ENCODE data around the gene ASPM. TPM values are rescaled to one million over a fixed set of nuclear protein-coding genes. Genes with fewer than 3 reads are reported as not detected.

Gene ASPM
- polyA plus RNA-seq, 1 of the 3 experiments (the other 2 are of a cell fraction) = 3.0 TPM

DNA sequence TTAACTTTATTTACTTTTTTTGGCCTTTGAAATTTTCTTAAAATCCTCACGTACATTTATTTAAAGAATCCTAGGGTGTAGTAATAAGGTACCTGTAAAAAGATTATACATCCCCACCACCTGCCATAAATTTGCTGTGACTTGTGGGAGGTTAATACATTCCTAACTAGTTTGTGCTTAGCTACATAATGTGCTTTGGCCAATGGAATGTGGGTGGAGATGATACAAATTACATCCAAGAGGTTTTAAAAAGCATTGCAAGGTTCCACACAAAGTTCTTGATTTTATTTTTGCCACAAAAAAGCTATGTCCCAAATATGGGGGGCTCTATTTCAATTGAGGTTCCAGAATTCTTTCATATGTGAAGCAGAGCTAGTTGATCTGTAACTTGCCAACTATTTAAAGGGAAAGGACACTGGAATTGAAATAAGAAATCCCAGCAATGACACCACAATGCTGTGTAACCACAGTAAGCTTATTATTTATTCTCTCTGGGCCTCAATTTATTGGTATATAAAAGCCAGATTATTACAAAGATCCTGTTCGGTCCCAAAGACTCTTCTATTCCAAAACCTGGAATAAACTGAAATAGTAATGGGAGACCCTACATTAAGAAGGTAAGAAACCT, 15.7 kb downstream of the ASPM start:
- Histone ChIP-seq H3K36me3 (replicated peaks in 1 of 2; ENCODE audit: control insufficient read depth in 1 of 2, insufficient read depth in 2 of 2, low read length in 1 of 2) (peaks cover 29 to 39% of the 10 kb centered on the region in 2 experiments), H3K4me3 (ENCODE audit: low read depth in 2 of 2, low read length in 1 of 2) (peak overlapping the region in 1 of 2 experiments; percentile 19; a peak in 1 of 4 replicates), H3K27me3 (ENCODE audit: insufficient read depth) (no peaks in the 10 kb centered on the region), H3K79me2 (ENCODE audit: insufficient read depth) (peaks cover 57% of the 10 kb centered on the region; the same call in 1 of the 2 replicates), H2AFZ (ENCODE audit: low read depth) (peak overlapping the region; percentile 70), H3K9ac (peak overlapping the region; percentile 63), H3K27ac (ENCODE audit: low read depth in 2 of 2, low read length in 1 of 2) (peak overlapping the region; percentile 85 to 94), H3K9me2 (no peaks in the 10 kb centered on the region), H3K4me1 (ENCODE audit: control insufficient read depth in 1 of 2, insufficient read depth in 2 of 2, low read depth in 1 of 2, low read length in 1 of 2) (peaks cover 5 to 13% of the 10 kb centered on the region in 2 experiments; a peak in 3 of 4 replicates), H3K4me2 (peak overlapping the region; percentile 67), H4K20me1 (ENCODE audit: insufficient read depth) (no peaks in the 10 kb centered on the region), H3F3A (replicated peaks; ENCODE audit: insufficient read depth) (peaks cover 22% of the 10 kb centered on the region), H3K9me3 (no peaks in the 10 kb centered on the region)
- no peak for DNase-seq
- ChIA-PET POLR2A (no interaction called here), CTCF (interaction anchor here (1.1 to 1.2 kb wide), 2 partner anchors 11 to 26 kb away, joined by 3 to 5 read pairs; no protein-coding TSS in a partner anchor)
- 88% methylated on average over 2 of the region's 2 CpGs for WGBS (ENCODE audit: low lambda C conversion rate)
- TF ChIP-seq RFX5 (IDR thresholded peaks at IDR 0.05; ENCODE audit: low read length) = no peak
- TF ChIP-seq MEF2A (IDR thresholded peaks at IDR 0.05; ENCODE audit: borderline replicate concordance, low read depth) = no peak
- TF ChIP-seq GATA2 (CRISPR knock-in tag; IDR thresholded peaks at IDR 0.05) = no peak
- TF ChIP-seq FOXM1 (IDR thresholded peaks at IDR 0.05; ENCODE audit: low read depth) = no peak; the same call in 1 of the 2 replicates
- TF ChIP-seq CHD2 (IDR thresholded peaks at IDR 0.05; ENCODE audit: low read length, partially characterized antibody) = no peak
- TF ChIP-seq FOXJ3 (CRISPR knock-in tag; IDR thresholded peaks at IDR 0.05) = no peak
- no peak for TF ChIP-seq POLR2AphosphoS5 (IDR thresholded peaks at IDR 0.05; ENCODE audit: low read depth, low read length)
- no peak for TF ChIP-seq MXI1 (IDR thresholded peaks at IDR 0.05; ENCODE audit: low read depth, low read length)
- TF ChIP-seq TAF1 (IDR thresholded peaks at IDR 0.05; ENCODE audit: borderline replicate concordance, low read depth, low read length) = no peak
- TF ChIP-seq EZH2phosphoT487 (IDR thresholded peaks at IDR 0.05; ENCODE audit: borderline replicate concordance, low read depth) = no peak
- TF ChIP-seq SMC3 (IDR thresholded peaks at IDR 0.05; ENCODE audit: low read depth, low read length) = no peak
- TF ChIP-seq GABPA (IDR thresholded peaks at IDR 0.05; ENCODE audit: low read depth) = no peak
- no peak for TF ChIP-seq YY1 (IDR thresholded peaks at IDR 0.05; ENCODE audit: low read depth)
- no peak for TF ChIP-seq NRF1 (IDR thresholded peaks at IDR 0.05; ENCODE audit: low read depth, low read length)
- TF ChIP-seq, protein P1, sequence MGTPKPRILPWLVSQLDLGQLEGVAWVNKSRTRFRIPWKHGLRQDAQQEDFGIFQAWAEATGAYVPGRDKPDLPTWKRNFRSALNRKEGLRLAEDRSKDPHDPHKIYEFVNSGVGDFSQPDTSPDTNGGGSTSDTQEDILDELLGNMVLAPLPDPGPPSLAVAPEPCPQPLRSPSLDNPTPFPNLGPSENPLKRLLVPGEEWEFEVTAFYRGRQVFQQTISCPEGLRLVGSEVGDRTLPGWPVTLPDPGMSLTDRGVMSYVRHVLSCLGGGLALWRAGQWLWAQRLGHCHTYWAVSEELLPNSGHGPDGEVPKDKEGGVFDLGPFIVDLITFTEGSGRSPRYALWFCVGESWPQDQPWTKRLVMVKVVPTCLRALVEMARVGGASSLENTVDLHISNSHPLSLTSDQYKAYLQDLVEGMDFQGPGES (IDR thresholded peaks at IDR 0.05; ENCODE audit: low read depth, low read length) = no peak
- TF ChIP-seq RAD21 (IDR thresholded peaks at IDR 0.05; ENCODE audit: low read length) = no peak
- TF ChIP-seq TCF12 (IDR thresholded peaks at IDR 0.05) = no peak

DNA sequence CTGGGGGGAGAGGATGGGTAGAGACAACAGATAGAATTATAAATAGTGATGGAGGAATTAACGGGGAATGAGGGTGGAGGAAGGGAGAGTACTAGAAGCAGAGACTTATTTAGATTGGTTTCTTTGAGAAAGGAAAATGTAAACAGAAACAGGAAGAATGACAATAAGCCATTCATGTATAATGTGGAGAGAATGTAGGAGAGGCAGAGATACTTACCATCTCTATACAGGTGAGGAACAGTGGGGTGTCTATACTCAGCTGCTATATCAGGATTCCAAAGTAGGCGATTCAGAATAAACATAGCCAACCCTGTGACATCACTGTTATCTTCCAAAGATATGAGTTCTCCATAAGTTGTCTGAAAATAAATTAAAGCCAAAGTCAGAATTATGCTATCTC, 16.8 kb downstream of the ASPM start:
- 85% methylated on average over 2 of the region's 2 CpGs for WGBS (ENCODE audit: low lambda C conversion rate)
- H3K4me3 ChIP-seq (ENCODE audit: low read depth in 2 of 2, low read length in 1 of 2) = no peak overlapping the region
- POLR2A ChIA-PET = no interaction called here
- H3K9me3 ChIP-seq = no peaks in the 10 kb centered on the region
- peaks cover 32 to 45% of the 10 kb centered on the region in 2 experiments for H3K36me3 ChIP-seq (replicated peaks in 1 of 2; ENCODE audit: control insufficient read depth in 1 of 2, insufficient read depth in 2 of 2, low read length in 1 of 2)
- H3K9me2 ChIP-seq = no peaks in the 10 kb centered on the region
- CTCF ChIA-PET = no interaction called here
- no peak overlapping the region for H3K9ac ChIP-seq
- peaks cover 53% of the 10 kb centered on the region; the same call in 1 of the 2 replicates for H3K79me2 ChIP-seq (ENCODE audit: insufficient read depth)
- DNase-seq = no peak
- no peaks in the 10 kb centered on the region for H4K20me1 ChIP-seq (ENCODE audit: insufficient read depth)
- peaks cover 0 to 13% of the 10 kb centered on the region in 2 experiments; a peak in 2 of 4 replicates for H3K4me1 ChIP-seq (ENCODE audit: control insufficient read depth in 1 of 2, insufficient read depth in 2 of 2, low read depth in 1 of 2, low read length in 1 of 2)
- H3F3A ChIP-seq (replicated peaks; ENCODE audit: insufficient read depth) = peaks cover 22% of the 10 kb centered on the region
- H2AFZ ChIP-seq (ENCODE audit: low read depth) = no peak overlapping the region
- H3K27me3 ChIP-seq (ENCODE audit: insufficient read depth) = no peaks in the 10 kb centered on the region
- H3K4me2 ChIP-seq = no peak overlapping the region
- H3K27ac ChIP-seq (ENCODE audit: low read depth in 2 of 2, low read length in 1 of 2) = peak overlapping the region; percentile 85 to 94; a peak in 3 of 4 replicates
- TF ChIP-seq RCOR1 (IDR thresholded peaks at IDR 0.05; ENCODE audit: low read length) = no peak
- TF ChIP-seq, protein P2, sequence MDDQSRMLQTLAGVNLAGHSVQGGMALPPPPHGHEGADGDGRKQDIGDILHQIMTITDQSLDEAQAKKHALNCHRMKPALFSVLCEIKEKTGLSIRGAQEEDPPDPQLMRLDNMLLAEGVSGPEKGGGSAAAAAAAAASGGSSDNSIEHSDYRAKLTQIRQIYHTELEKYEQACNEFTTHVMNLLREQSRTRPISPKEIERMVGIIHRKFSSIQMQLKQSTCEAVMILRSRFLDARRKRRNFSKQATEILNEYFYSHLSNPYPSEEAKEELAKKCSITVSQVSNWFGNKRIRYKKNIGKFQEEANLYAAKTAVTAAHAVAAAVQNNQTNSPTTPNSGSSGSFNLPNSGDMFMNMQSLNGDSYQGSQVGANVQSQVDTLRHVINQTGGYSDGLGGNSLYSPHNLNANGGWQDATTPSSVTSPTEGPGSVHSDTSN (IDR thresholded peaks at IDR 0.05) = no peak
- TF ChIP-seq FOSL2 (IDR thresholded peaks at IDR 0.05; ENCODE audit: borderline replicate concordance, low read depth) = no peak
- TF ChIP-seq CHD2 (IDR thresholded peaks at IDR 0.05; ENCODE audit: low read length, partially characterized antibody) = no peak
- TF ChIP-seq, protein P3, sequence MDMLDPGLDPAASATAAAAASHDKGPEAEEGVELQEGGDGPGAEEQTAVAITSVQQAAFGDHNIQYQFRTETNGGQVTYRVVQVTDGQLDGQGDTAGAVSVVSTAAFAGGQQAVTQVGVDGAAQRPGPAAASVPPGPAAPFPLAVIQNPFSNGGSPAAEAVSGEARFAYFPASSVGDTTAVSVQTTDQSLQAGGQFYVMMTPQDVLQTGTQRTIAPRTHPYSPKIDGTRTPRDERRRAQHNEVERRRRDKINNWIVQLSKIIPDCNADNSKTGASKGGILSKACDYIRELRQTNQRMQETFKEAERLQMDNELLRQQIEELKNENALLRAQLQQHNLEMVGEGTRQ (IDR thresholded peaks at IDR 0.05; ENCODE audit: borderline replicate concordance, low read depth, low read length) = no peak
- TF ChIP-seq POLR2AphosphoS5 (IDR thresholded peaks at IDR 0.05; ENCODE audit: low read depth, low read length) = no peak
- no peak for TF ChIP-seq RXRA (IDR thresholded peaks at IDR 0.05; ENCODE audit: borderline replicate concordance, low read depth)
- TF ChIP-seq, protein P4, sequence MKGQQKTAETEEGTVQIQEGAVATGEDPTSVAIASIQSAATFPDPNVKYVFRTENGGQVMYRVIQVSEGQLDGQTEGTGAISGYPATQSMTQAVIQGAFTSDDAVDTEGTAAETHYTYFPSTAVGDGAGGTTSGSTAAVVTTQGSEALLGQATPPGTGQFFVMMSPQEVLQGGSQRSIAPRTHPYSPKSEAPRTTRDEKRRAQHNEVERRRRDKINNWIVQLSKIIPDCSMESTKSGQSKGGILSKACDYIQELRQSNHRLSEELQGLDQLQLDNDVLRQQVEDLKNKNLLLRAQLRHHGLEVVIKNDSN (IDR thresholded peaks at IDR 0.05; ENCODE audit: borderline replicate concordance, low read depth) = no peak
- no peak for TF ChIP-seq SMC3 (IDR thresholded peaks at IDR 0.05; ENCODE audit: low read depth, low read length)
- no peak for TF ChIP-seq NRF1 (IDR thresholded peaks at IDR 0.05; ENCODE audit: low read depth, low read length)
- TF ChIP-seq SIN3A (IDR thresholded peaks at IDR 0.05; ENCODE audit: borderline replicate concordance, low read depth, low read length) = no peak
- TF ChIP-seq TAF1 (IDR thresholded peaks at IDR 0.05; ENCODE audit: borderline replicate concordance, low read depth, low read length) = no peak
- TF ChIP-seq YY1 (IDR thresholded peaks at IDR 0.05; ENCODE audit: low read depth) = no peak
- no peak for TF ChIP-seq GATA2 (CRISPR knock-in tag; IDR thresholded peaks at IDR 0.05)
- TF ChIP-seq RFX5 (IDR thresholded peaks at IDR 0.05; ENCODE audit: low read length) = no peak
- no peak for TF ChIP-seq EZH2phosphoT487 (IDR thresholded peaks at IDR 0.05; ENCODE audit: borderline replicate concordance, low read depth)
